ENCODE measurements around the gene LIN37.
"Not testable (repeated sequence)": the region's sequence is repeated elsewhere in the genome, so short reads cannot be mapped to it uniquely, and the experiment has no call there.

The LIN37 gene

GRCh38 chr19:35795564-35795963 lies 47.2 kb downstream of the LIN37 start:
- not testable (repeated sequence) for H2BK120ac ChIP-seq (ENCODE audit: low read depth, low read length); H2BK15ac ChIP-seq (ENCODE audit: low read depth, poor library complexity, severe bottlenecking); H3K36me3 ChIP-seq (ENCODE audit: control insufficient read depth in 1 of 2, insufficient read depth in 2 of 2, low read depth in 1 of 2, low read length in 2 of 2); H4K91ac ChIP-seq (ENCODE audit: low read length); H3K9me3 ChIP-seq (ENCODE audit: control insufficient read depth, low read length); H3K14ac ChIP-seq (ENCODE audit: low read length in 2 of 2); H2AK5ac ChIP-seq (ENCODE audit: low read length, severe bottlenecking); H4K8ac ChIP-seq (ENCODE audit: low read length); H2BK5ac ChIP-seq (ENCODE audit: low read depth, low read length, poor library complexity, severe bottlenecking); H3K4me1 ChIP-seq (ENCODE audit: control insufficient read depth, insufficient read depth, low read depth, low read length); H3K79me1 ChIP-seq (replicated peaks; ENCODE audit: low read length, poor library complexity, severe bottlenecking); H3K4ac ChIP-seq (ENCODE audit: low read depth in 1 of 2, low read length in 2 of 2); H3K9ac ChIP-seq (ENCODE audit: low read length); H3K27ac ChIP-seq (ENCODE audit: low read length, poor library complexity, severe bottlenecking); H2BK12ac ChIP-seq (ENCODE audit: low read length in 2 of 2); H2AFZ ChIP-seq (ENCODE audit: low read depth, low read length); H3K18ac ChIP-seq (ENCODE audit: low read depth in 1 of 2, low read length in 2 of 2); DNase-seq; H3K4me3 ChIP-seq (ENCODE audit: insufficient read depth in 1 of 2, low read depth in 1 of 2, low read length in 2 of 2); H3K23ac ChIP-seq (ENCODE audit: low read length in 2 of 2); H3K4me2 ChIP-seq (ENCODE audit: low read length, poor library complexity, severe bottlenecking)
- H3K27me3 ChIP-seq (ENCODE audit: control insufficient read depth in 1 of 2, insufficient read depth in 1 of 2, low read length in 2 of 2), result peaks cover 29 to 36% of the 10 kb centered on the region in 2 experiments
- no CpG with 5 or more reads among the region's 1 CpG for WGBS

- H2BK120ac ChIP-seq (ENCODE audit: low read depth, low read length), result no peak overlapping the region
- H3K4me2 ChIP-seq (ENCODE audit: low read length, poor library complexity, severe bottlenecking), result no peak overlapping the region
- no peak overlapping the region for H2BK15ac ChIP-seq (ENCODE audit: low read depth, poor library complexity, severe bottlenecking)
- no peak overlapping the region for H4K91ac ChIP-seq (ENCODE audit: low read length)
- H2AK5ac ChIP-seq (ENCODE audit: low read length, severe bottlenecking), result no peak overlapping the region
- H3K79me1 ChIP-seq (replicated peaks; ENCODE audit: low read length, poor library complexity, severe bottlenecking), result no peaks in the 10 kb centered on the region
- H3K27ac ChIP-seq (ENCODE audit: low read length, poor library complexity, severe bottlenecking), result no peak overlapping the region
- H3K23ac ChIP-seq (ENCODE audit: low read length in 2 of 2), result no peak overlapping the region
- H3K18ac ChIP-seq (ENCODE audit: low read depth in 1 of 2, low read length in 2 of 2), result no peak overlapping the region
- 35% methylated on average over 39 of the region's 39 CpGs for WGBS
- no peak overlapping the region for H3K14ac ChIP-seq (ENCODE audit: low read length in 2 of 2)
- no peak for DNase-seq
- peaks cover 34 to 36% of the 10 kb centered on the region in 2 experiments for H3K27me3 ChIP-seq (ENCODE audit: control insufficient read depth in 1 of 2, insufficient read depth in 1 of 2, low read length in 2 of 2)
- peaks cover 2% of the 10 kb centered on the region for H3K9me3 ChIP-seq (ENCODE audit: control insufficient read depth, low read length)
- peaks cover 0 to 3% of the 10 kb centered on the region in 2 experiments for H3K36me3 ChIP-seq (ENCODE audit: control insufficient read depth in 1 of 2, insufficient read depth in 2 of 2, low read depth in 1 of 2, low read length in 2 of 2)
- no peak overlapping the region for H2AFZ ChIP-seq (ENCODE audit: low read depth, low read length)
- H3K4ac ChIP-seq (ENCODE audit: low read depth in 1 of 2, low read length in 2 of 2), result no peak overlapping the region
- H3K9ac ChIP-seq (ENCODE audit: low read length), result no peak overlapping the region
- no peaks in the 10 kb centered on the region for H3K4me1 ChIP-seq (ENCODE audit: control insufficient read depth, insufficient read depth, low read depth, low read length)
- H2BK12ac ChIP-seq (ENCODE audit: low read length in 2 of 2), result no peak overlapping the region
- no peak overlapping the region for H4K8ac ChIP-seq (ENCODE audit: low read length)
- no peak overlapping the region for H2BK5ac ChIP-seq (ENCODE audit: low read depth, low read length, poor library complexity, severe bottlenecking)
- H3K4me3 ChIP-seq (ENCODE audit: insufficient read depth in 1 of 2, low read depth in 1 of 2, low read length in 2 of 2), result no peak overlapping the region
Observed at GRCh38 chr19:35796645-35797542, 48.5 kb downstream of the LIN37 start.

- Histone ChIP-seq H2BK15ac (ENCODE audit: low read depth, poor library complexity, severe bottlenecking) (no peak overlapping the region), H3K4me3 (ENCODE audit: insufficient read depth in 1 of 2, low read depth in 1 of 2, low read length in 2 of 2) (no peak overlapping the region), H3K18ac (ENCODE audit: low read depth in 1 of 2, low read length in 2 of 2) (no peak overlapping the region), H2AFZ (ENCODE audit: low read depth, low read length) (no peak overlapping the region), H3K27me3 (ENCODE audit: control insufficient read depth in 1 of 2, insufficient read depth in 1 of 2, low read length in 2 of 2) (peaks cover 36 to 41% of the 10 kb centered on the region in 2 experiments), H3K23ac (ENCODE audit: low read length in 2 of 2) (no peak overlapping the region), H2BK12ac (ENCODE audit: low read length in 2 of 2) (no peak overlapping the region), H3K9ac (ENCODE audit: low read length) (no peak overlapping the region), H3K27ac (ENCODE audit: low read length, poor library complexity, severe bottlenecking) (no peak overlapping the region), H3K4me1 (ENCODE audit: control insufficient read depth, insufficient read depth, low read depth, low read length) (no peaks in the 10 kb centered on the region), H3K4me2 (ENCODE audit: low read length, poor library complexity, severe bottlenecking) (no peak overlapping the region), H4K91ac (ENCODE audit: low read length) (no peak overlapping the region), H2BK120ac (ENCODE audit: low read depth, low read length) (no peak overlapping the region), H2AK5ac (ENCODE audit: low read length, severe bottlenecking) (no peak overlapping the region), H3K79me1 (replicated peaks; ENCODE audit: low read length, poor library complexity, severe bottlenecking) (no peaks in the 10 kb centered on the region), H3K9me3 (ENCODE audit: control insufficient read depth, low read length) (peaks cover 6% of the 10 kb centered on the region), H3K4ac (ENCODE audit: low read depth in 1 of 2, low read length in 2 of 2) (no peak overlapping the region), H2BK5ac (ENCODE audit: low read depth, low read length, poor library complexity, severe bottlenecking) (no peak overlapping the region), H3K14ac (ENCODE audit: low read length in 2 of 2) (no peak overlapping the region), H3K36me3 (ENCODE audit: control insufficient read depth in 1 of 2, insufficient read depth in 2 of 2, low read depth in 1 of 2, low read length in 2 of 2) (peaks cover 0 to 3% of the 10 kb centered on the region in 2 experiments), H4K8ac (ENCODE audit: low read length) (peak overlapping the region; percentile 12)
- 24% methylated on average over 15 of the region's 15 CpGs for WGBS
- no peak for DNase-seq
Observed at GRCh38 chr19:35797663-35798062, 49.3 kb downstream of the LIN37 start.

GRCh38 chr19:35801828-35802227 lies 53.5 kb downstream of the LIN37 start:
- Histone ChIP-seq H3K27me3 (ENCODE audit: control insufficient read depth in 1 of 2, insufficient read depth in 1 of 2, low read length in 2 of 2) (peaks cover 24 to 57% of the 10 kb centered on the region in 2 experiments), H2BK120ac (ENCODE audit: low read depth, low read length) (no peak overlapping the region), H3K36me3 (ENCODE audit: control insufficient read depth in 1 of 2, insufficient read depth in 2 of 2, low read depth in 1 of 2, low read length in 2 of 2) (no peaks in the 10 kb centered on the region), H2AK5ac (ENCODE audit: low read length, severe bottlenecking) (no peak overlapping the region), H3K27ac (ENCODE audit: low read length, poor library complexity, severe bottlenecking) (no peak overlapping the region), H2AFZ (ENCODE audit: low read depth, low read length) (no peak overlapping the region), H3K9me3 (ENCODE audit: control insufficient read depth, low read length) (peaks cover 6% of the 10 kb centered on the region), H2BK15ac (ENCODE audit: low read depth, poor library complexity, severe bottlenecking) (no peak overlapping the region), H2BK5ac (ENCODE audit: low read depth, low read length, poor library complexity, severe bottlenecking) (no peak overlapping the region), H3K9ac (ENCODE audit: low read length) (no peak overlapping the region), H4K91ac (ENCODE audit: low read length) (no peak overlapping the region), H3K4me2 (ENCODE audit: low read length, poor library complexity, severe bottlenecking) (no peak overlapping the region), H3K18ac (ENCODE audit: low read depth in 1 of 2, low read length in 2 of 2) (no peak overlapping the region), H3K4ac (ENCODE audit: low read depth in 1 of 2, low read length in 2 of 2) (no peak overlapping the region), H2BK12ac (ENCODE audit: low read length in 2 of 2) (no peak overlapping the region), H3K14ac (ENCODE audit: low read length in 2 of 2) (no peak overlapping the region), H3K23ac (ENCODE audit: low read length in 2 of 2) (no peak overlapping the region), H3K79me1 (replicated peaks; ENCODE audit: low read length, poor library complexity, severe bottlenecking) (no peaks in the 10 kb centered on the region), H4K8ac (ENCODE audit: low read length) (no peak overlapping the region), H3K4me1 (ENCODE audit: control insufficient read depth, insufficient read depth, low read depth, low read length) (peaks cover 1% of the 10 kb centered on the region), H3K4me3 (ENCODE audit: insufficient read depth in 1 of 2, low read depth in 1 of 2, low read length in 2 of 2) (no peak overlapping the region)
- no peak for DNase-seq
- 64% methylated on average over 3 of the region's 3 CpGs for WGBS

All from mesenchymal stem cell (in vitro differentiated cells and primary cell).